ENCODE measurements around the gene PANK4. TPM values are rescaled to one million over a fixed set of nuclear protein-coding genes. Genes with fewer than 3 reads are reported as not detected.

Gene PANK4
- total and polyA plus RNA-seq, 9 of the 15 experiments (the other 6 are each of a cell fraction or from before 2014, with no cell fraction given) = 0.93 to 55.6 (median 31.5) TPM

- no peak for TF ChIP-seq E2F1 (CRISPR knock-in tag; IDR thresholded peaks at IDR 0.05)
- no peak for TF ChIP-seq SLC30A9 (CRISPR knock-in tag; IDR thresholded peaks at IDR 0.05)
- peak; percentile 21 for TF ChIP-seq ZNF583 (CRISPR knock-in tag; IDR thresholded peaks at IDR 0.05)
- TF ChIP-seq LARP7 (IDR thresholded peaks at IDR 0.05) = no peak
- no peak for TF ChIP-seq NUFIP1 (IDR thresholded peaks at IDR 0.05; ENCODE audit: partially characterized antibody)
- TF ChIP-seq DMBX1 (CRISPR knock-in tag; IDR thresholded peaks at IDR 0.05; ENCODE audit: borderline replicate concordance) = no peak
- no peak for TF ChIP-seq ZNF707 (CRISPR knock-in tag; conservative IDR thresholded peaks at IDR 0.05)
- no peak for TF ChIP-seq ZNF165 (CRISPR knock-in tag; IDR thresholded peaks at IDR 0.05; ENCODE audit: borderline replicate concordance)
- TF ChIP-seq ESRRB (CRISPR knock-in tag; IDR thresholded peaks at IDR 0.05; ENCODE audit: borderline replicate concordance) = no peak
- TF ChIP-seq MCM2 (IDR thresholded peaks at IDR 0.05; ENCODE audit: low read depth) = no peak
- no peak for TF ChIP-seq PKNOX1 (IDR thresholded peaks at IDR 0.05)
- peak; percentile 11; the same call in 1 of the 2 replicates for TF ChIP-seq SAFB (IDR thresholded peaks at IDR 0.05; ENCODE audit: borderline replicate concordance, low read depth, low read length)
- TF ChIP-seq CREB3 (tag; conservative IDR thresholded peaks at IDR 0.05; ENCODE audit: low read depth) = no peak
- 0 out of 2 replicates have a peak, but pooled peaks have one; percentile 26 for TF ChIP-seq ZNF395 (CRISPR knock-in tag; IDR thresholded peaks at IDR 0.05)
- TF ChIP-seq GTF2B (IDR thresholded peaks at IDR 0.05; ENCODE audit: extremely low read depth, insufficient read length) = no peak
- TF ChIP-seq ZNF57 (CRISPR knock-in tag; IDR thresholded peaks at IDR 0.05) = no peak
- TF ChIP-seq PHF20 (IDR thresholded peaks at IDR 0.05; ENCODE audit: partially characterized antibody) = no peak
- no peak for TF ChIP-seq SMC3 (conservative IDR thresholded peaks at IDR 0.05; ENCODE audit: insufficient read depth, low read depth, low read length)
- TF ChIP-seq ZBTB49 (CRISPR knock-in tag; IDR thresholded peaks at IDR 0.05; ENCODE audit: borderline replicate concordance) = no peak
- no peak for TF ChIP-seq FUS (optimal IDR thresholded peaks at IDR 0.05; ENCODE audit: low read depth, low read length)
- no peak for TF ChIP-seq BCOR (IDR thresholded peaks at IDR 0.05)
These were observed 17.9 kb upstream of the PANK4 start (continued) for GRCh38 chr1:2544093-2544874.
